SU-DHL-6 (cell line): ENCODE data around the gene CTXND1.

Source experiments
- EZH2phosphoT487 ChIP-seq: fragments of 200-600 bp; sonication (generic), shearing (Covaris generic); conservative IDR thresholded peaks from 2 replicates; pipeline ENCODE4 v1.6.1; 2018; ENCODE audit warnings: mild to moderate bottlenecking, antibody characterized with exemption, low read length, moderate library complexity, mixed read lengths
- TF ChIP-seq, protein P1 (sequence below): fragments of 200-600 bp; sonication (generic); IDR thresholded peaks from one replicate; pipeline ENCODE4 v1.5.1; 2017; ENCODE audit warnings: antibody characterized with exemption, mild to moderate bottlenecking, low read length, moderate library complexity; ENCODE audit not compliant: insufficient read depth, poor library complexity, severe bottlenecking

DNA sequence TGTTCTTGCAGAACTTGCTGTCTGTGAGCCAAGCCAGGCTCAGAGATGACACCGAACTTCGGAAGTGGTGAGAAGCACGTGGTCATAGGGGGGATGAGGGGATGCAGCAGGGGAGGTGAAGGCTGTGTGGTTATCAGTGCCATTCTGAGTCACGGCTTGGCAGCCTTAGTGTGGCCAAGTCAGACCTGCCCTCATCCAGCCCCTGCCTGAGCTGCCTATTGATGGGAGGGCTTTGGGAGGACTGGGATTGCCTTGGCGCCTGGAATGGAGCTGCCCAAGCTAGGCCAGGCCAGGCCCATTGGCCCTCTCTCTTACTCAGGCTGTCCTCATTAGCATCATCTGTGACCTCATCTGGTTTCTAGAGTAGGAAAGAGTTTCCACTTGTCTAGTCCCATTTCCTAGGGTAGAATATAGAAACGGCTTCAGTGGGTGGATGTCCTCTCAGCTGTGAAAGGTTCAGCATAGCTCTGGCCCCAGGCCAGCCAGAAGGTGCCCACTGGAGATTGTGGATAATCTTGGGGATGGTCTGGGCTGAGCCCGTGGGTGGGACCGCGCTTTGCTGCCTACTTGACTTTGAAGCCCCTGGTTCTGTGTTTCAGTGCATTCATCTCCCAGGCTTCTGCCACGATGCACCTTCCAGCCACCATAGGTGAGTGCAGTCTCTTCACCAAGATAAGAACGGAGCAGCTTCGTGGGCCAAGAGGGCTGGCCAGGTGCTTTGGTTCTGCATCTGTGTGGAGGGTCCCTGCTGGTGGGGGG is 92.0 kb downstream of the CTXND1 start:
- TF ChIP-seq, protein P1, sequence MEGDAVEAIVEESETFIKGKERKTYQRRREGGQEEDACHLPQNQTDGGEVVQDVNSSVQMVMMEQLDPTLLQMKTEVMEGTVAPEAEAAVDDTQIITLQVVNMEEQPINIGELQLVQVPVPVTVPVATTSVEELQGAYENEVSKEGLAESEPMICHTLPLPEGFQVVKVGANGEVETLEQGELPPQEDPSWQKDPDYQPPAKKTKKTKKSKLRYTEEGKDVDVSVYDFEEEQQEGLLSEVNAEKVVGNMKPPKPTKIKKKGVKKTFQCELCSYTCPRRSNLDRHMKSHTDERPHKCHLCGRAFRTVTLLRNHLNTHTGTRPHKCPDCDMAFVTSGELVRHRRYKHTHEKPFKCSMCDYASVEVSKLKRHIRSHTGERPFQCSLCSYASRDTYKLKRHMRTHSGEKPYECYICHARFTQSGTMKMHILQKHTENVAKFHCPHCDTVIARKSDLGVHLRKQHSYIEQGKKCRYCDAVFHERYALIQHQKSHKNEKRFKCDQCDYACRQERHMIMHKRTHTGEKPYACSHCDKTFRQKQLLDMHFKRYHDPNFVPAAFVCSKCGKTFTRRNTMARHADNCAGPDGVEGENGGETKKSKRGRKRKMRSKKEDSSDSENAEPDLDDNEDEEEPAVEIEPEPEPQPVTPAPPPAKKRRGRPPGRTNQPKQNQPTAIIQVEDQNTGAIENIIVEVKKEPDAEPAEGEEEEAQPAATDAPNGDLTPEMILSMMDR: no peak
- no peak for TF ChIP-seq EZH2phosphoT487
